HEK293 (cell line): ENCODE data around the gene ISCU.

Experiments used
- CTCF ChIA-PET: fragments of 350-600 bp; formaldehyde crosslinking; extraction: SDS; loops from one replicate; lab custom pipeline; 2021; ENCODE audit warnings: antibody characterized with exemption; lab: Yijun Ruan, JAX
- POLR2A ChIA-PET: fragments of 300-600 bp; formaldehyde crosslinking; extraction: SDS; loops from one replicate; lab custom pipeline; 2020; ENCODE audit warnings: antibody characterized with exemption, inconsistent platforms; lab: Yijun Ruan, JAX
- H3K27ac ChIP-seq: fragments of 200-500 bp; sonication (Bioruptor generic); 2 replicates; pipeline ENCODE4 v1.5.1; 2014; ENCODE audit warnings: low read depth, low read length, control low read depth, inconsistent platforms; ENCODE audit errors: extremely low read depth
- H3K36me3 ChIP-seq, 2 experiments: fragments of 200-500 bp in 1 of 2; sonication (Bioruptor generic) in 1 of 2; 1 replicate in 1 of 2; 2 replicates in 1 of 2; pipeline ENCODE4 v1.5.1; 2014 to 2017; ENCODE audit warnings: inconsistent platforms in 2 of 2, low read length in 2 of 2; ENCODE audit not compliant: control insufficient read depth in 2 of 2, insufficient read depth in 1 of 2
- H3K4me1 ChIP-seq: fragments of 200-500 bp; sonication (Bioruptor generic); 2 replicates; pipeline ENCODE4 v1.5.1; 2014; ENCODE audit warnings: mild to moderate bottlenecking, low read length, inconsistent platforms; ENCODE audit not compliant: control insufficient read depth, insufficient read depth
- H3K4me3 ChIP-seq: 2 replicates; pipeline ENCODE4 v1.5.1; 2011; ENCODE audit warnings: low read depth, mild to moderate bottlenecking, control low read depth, low read length, moderate library complexity
- H3K9me3 ChIP-seq: fragments of 200-500 bp; sonication (Bioruptor generic); 2 replicates; pipeline ENCODE4 v1.5.1; 2014; ENCODE audit warnings: low read depth, low read length, inconsistent platforms; ENCODE audit not compliant: control insufficient read depth, insufficient read depth
- FEZF1 ChIP-seq: fragments of 450-650 bp; formaldehyde crosslinking; IDR thresholded peaks from 2 replicates; pipeline ENCODE4 v1.5.1; 2016; ENCODE audit warnings: missing biosample characterization, missing genetic modification characterization
- HIC1 ChIP-seq: fragments of 450-650 bp; formaldehyde crosslinking; IDR thresholded peaks from 2 replicates; pipeline ENCODE4 v1.5.1; 2016; ENCODE audit warnings: missing biosample characterization, missing genetic modification characterization
- MYNN ChIP-seq: fragments of 450-650 bp; formaldehyde crosslinking; IDR thresholded peaks from 2 replicates; pipeline ENCODE4 v1.5.1; 2016; ENCODE audit warnings: missing biosample characterization, missing genetic modification characterization, borderline replicate concordance
- TSHZ1 ChIP-seq: fragments of 450-650 bp; formaldehyde crosslinking; IDR thresholded peaks from 2 replicates; pipeline ENCODE4 v1.5.1; 2016; ENCODE audit warnings: missing biosample characterization, missing genetic modification characterization, borderline replicate concordance
- ZBTB11 ChIP-seq: fragments of 450-650 bp; formaldehyde crosslinking; conservative IDR thresholded peaks from 2 replicates; pipeline ENCODE4 v1.5.1; 2016; ENCODE audit warnings: low read depth, missing biosample characterization, missing genetic modification characterization
- ZNF221 ChIP-seq: fragments of 450-650 bp; formaldehyde crosslinking; IDR thresholded peaks from 2 replicates; pipeline ENCODE4 v1.5.1; 2017; ENCODE audit warnings: missing biosample characterization, missing genetic modification characterization, borderline replicate concordance
- ZNF280D ChIP-seq: fragments of 450-650 bp; formaldehyde crosslinking; IDR thresholded peaks from 2 replicates; pipeline ENCODE4 v1.5.1; 2016; ENCODE audit warnings: missing biosample characterization, missing genetic modification characterization
- ZNF561 ChIP-seq: fragments of 450-650 bp; IDR thresholded peaks from 2 replicates; pipeline ENCODE4 v1.5.1; 2018; ENCODE audit warnings: missing biosample characterization, missing genetic modification characterization, borderline replicate concordance
- ZNF580 ChIP-seq: fragments of 450-650 bp; formaldehyde crosslinking; IDR thresholded peaks from 2 replicates; pipeline ENCODE4 v1.5.1; 2016; ENCODE audit warnings: missing biosample characterization, missing genetic modification characterization
- ZNF670 ChIP-seq: fragments of 450-650 bp; formaldehyde crosslinking; IDR thresholded peaks from 2 replicates; pipeline ENCODE4 v1.5.1; 2016; ENCODE audit warnings: missing biosample characterization, missing genetic modification characterization, low read depth

The ISCU gene

GRCh38 chr12:108527166-108527496 lies 35.3 kb upstream of the ISCU start (continued):
- TF ChIP-seq ZNF280D (tag by site-specific recombination) (no peak), ZNF670 (tag by site-specific recombination) (no peak)

- Histone ChIP-seq H3K4me3 (no peak overlapping the region), H3K27ac (no peak overlapping the region), H3K36me3 (peaks cover 64 to 84% of the 10 kb centered on the region in 2 experiments), H3K4me1 (peaks cover 8% of the 10 kb centered on the region), H3K9me3 (no peaks in the 10 kb centered on the region)
- POLR2A ChIA-PET: interaction anchor here (0.7 kb wide), 2 partner anchors 534 to 664 kb away, joined by 3 read pairs; no protein-coding TSS in a partner anchor
- TF ChIP-seq ZNF561 (tag by site-specific recombination) (no peak), TSHZ1 (tag by site-specific recombination) (no peak), HIC1 (tag by site-specific recombination) (no peak), MYNN (no peak), ZNF580 (no peak), FEZF1 (tag by site-specific recombination) (no peak), ZBTB11 (no peak), ZNF221 (tag by site-specific recombination) (no peak)
- CTCF ChIA-PET: interaction anchor here (0.6 to 1.3 kb wide), 4 partner anchors 13 to 31 kb away, joined by 3 read pairs; no protein-coding TSS in a partner anchor
These were observed 32.2 kb upstream of the ISCU start for GRCh38 chr12:108530161-108530560.
